ENCODE data around the gene KSR1.
"Not testable (repeated sequence)": the region's sequence is repeated elsewhere in the genome, so short reads cannot be mapped to it uniquely, and the experiment has no call there.

The KSR1 gene

GRCh38 chr17:27455914-27456680, at the start of gene KSR1:
KSR1 (plus strand) TSS chr17:27456448; CDS start chr17:27456644, 196 bp downstream.
- H3K4me3 ChIP-seq = peak within 1 kb of the TSS; percentile 82
- peak within 1 kb of the TSS; percentile 73 for H3K9ac ChIP-seq (ENCODE audit: insufficient read length)
- no peak for DNase-seq (ENCODE audit: low read depth, low spot score)
- TF ChIP-seq EZH2 (IDR thresholded peaks at IDR 0.05) = no peak
- no peak for TF ChIP-seq FOXP2 (optimal IDR thresholded peaks at IDR 0.05; ENCODE audit: control extremely low read depth, extremely low read length, insufficient read depth)
- peak; percentile 43; the same call in 1 of the 2 replicates for TF ChIP-seq POLR2AphosphoS5 (IDR thresholded peaks at IDR 0.05; ENCODE audit: borderline replicate concordance, low read depth, low read length)
- no peaks in the 10 kb centered on the region for H3K9me3 ChIP-seq (ENCODE audit: low read depth, low read length)
- H3K27ac ChIP-seq = no peak within 1 kb of the TSS
- no peaks in the 10 kb centered on the region for H3K36me3 ChIP-seq (ENCODE audit: insufficient read depth, low read length)

GRCh38 chr17:27407916-27408864, 48.1 kb upstream of the KSR1 start:
- no peak for DNase-seq (ENCODE audit: low read depth, low spot score)
- TF ChIP-seq FOXP2 (optimal IDR thresholded peaks at IDR 0.05; ENCODE audit: control extremely low read depth, extremely low read length, insufficient read depth) (no peak), POLR2AphosphoS5 (IDR thresholded peaks at IDR 0.05; ENCODE audit: borderline replicate concordance, low read depth, low read length) (no peak), EZH2 (IDR thresholded peaks at IDR 0.05) (no peak)
- no peaks in the 10 kb centered on the region for H3K9me3 ChIP-seq (ENCODE audit: low read depth, low read length)
- H3K27ac ChIP-seq = no peak overlapping the region
- H3K9ac ChIP-seq (ENCODE audit: insufficient read length) = no peak overlapping the region
- 0 out of 2 replicates have a peak overlapping the region, but pooled peaks have one; percentile 0 for H3K4me3 ChIP-seq
- H3K36me3 ChIP-seq (ENCODE audit: insufficient read depth, low read length) = no peaks in the 10 kb centered on the region

- Histone ChIP-seq H3K9me3 (ENCODE audit: low read depth, low read length) (no peaks in the 10 kb centered on the region), H3K36me3 (ENCODE audit: insufficient read depth, low read length) (no peaks in the 10 kb centered on the region), H3K27ac (no peak overlapping the region), H3K9ac (ENCODE audit: insufficient read length) (no peak overlapping the region), H3K4me3 (no peak overlapping the region)
- DNase-seq (ENCODE audit: low read depth, low spot score) = no peak
- no peak for TF ChIP-seq EZH2 (IDR thresholded peaks at IDR 0.05)
- TF ChIP-seq FOXP2 (optimal IDR thresholded peaks at IDR 0.05; ENCODE audit: control extremely low read depth, extremely low read length, insufficient read depth) = no peak
- no peak for TF ChIP-seq POLR2AphosphoS5 (IDR thresholded peaks at IDR 0.05; ENCODE audit: borderline replicate concordance, low read depth, low read length)
Observed at GRCh38 chr17:27408891-27409290, 47.4 kb upstream of the KSR1 start.

- not testable (repeated sequence) for DNase-seq (ENCODE audit: low read depth, low spot score); H3K4me3 ChIP-seq; H3K9me3 ChIP-seq (ENCODE audit: low read depth, low read length); H3K27ac ChIP-seq; H3K9ac ChIP-seq (ENCODE audit: insufficient read length); H3K36me3 ChIP-seq (ENCODE audit: insufficient read depth, low read length)
Observed at GRCh38 chr17:27412158-27412557, 44.1 kb upstream of the KSR1 start.

- no peak for DNase-seq (ENCODE audit: low read depth, low spot score)
- Histone ChIP-seq H3K9ac (ENCODE audit: insufficient read length) (no peak overlapping the region), H3K36me3 (ENCODE audit: insufficient read depth, low read length) (no peaks in the 10 kb centered on the region), H3K9me3 (ENCODE audit: low read depth, low read length) (no peaks in the 10 kb centered on the region), H3K27ac (no peak overlapping the region), H3K4me3 (no peak overlapping the region)
- TF ChIP-seq EZH2 (IDR thresholded peaks at IDR 0.05) (no peak), POLR2AphosphoS5 (IDR thresholded peaks at IDR 0.05; ENCODE audit: borderline replicate concordance, low read depth, low read length) (no peak), FOXP2 (optimal IDR thresholded peaks at IDR 0.05; ENCODE audit: control extremely low read depth, extremely low read length, insufficient read depth) (no peak)
Observed at GRCh38 chr17:27413315-27413714, 42.9 kb upstream of the KSR1 start.

- Histone ChIP-seq H3K4me3 (no peak overlapping the region), H3K9me3 (ENCODE audit: low read depth, low read length) (no peaks in the 10 kb centered on the region), H3K9ac (ENCODE audit: insufficient read length) (no peak overlapping the region), H3K36me3 (ENCODE audit: insufficient read depth, low read length) (no peaks in the 10 kb centered on the region), H3K27ac (no peak overlapping the region)
- DNase-seq (ENCODE audit: low read depth, low spot score) = no peak
- no peak for TF ChIP-seq EZH2 (IDR thresholded peaks at IDR 0.05)
- TF ChIP-seq POLR2AphosphoS5 (IDR thresholded peaks at IDR 0.05; ENCODE audit: borderline replicate concordance, low read depth, low read length) = no peak
- TF ChIP-seq FOXP2 (optimal IDR thresholded peaks at IDR 0.05; ENCODE audit: control extremely low read depth, extremely low read length, insufficient read depth) = no peak
Observed at GRCh38 chr17:27413792-27414191, 42.5 kb upstream of the KSR1 start.

- Histone ChIP-seq H3K4me3 (no peak overlapping the region), H3K36me3 (ENCODE audit: insufficient read depth, low read length) (no peaks in the 10 kb centered on the region), H3K9me3 (ENCODE audit: low read depth, low read length) (no peaks in the 10 kb centered on the region), H3K9ac (ENCODE audit: insufficient read length) (no peak overlapping the region), H3K27ac (no peak overlapping the region)
- DNase-seq (ENCODE audit: low read depth, low spot score) = no peak
- no peak for TF ChIP-seq POLR2AphosphoS5 (IDR thresholded peaks at IDR 0.05; ENCODE audit: borderline replicate concordance, low read depth, low read length)
- TF ChIP-seq FOXP2 (optimal IDR thresholded peaks at IDR 0.05; ENCODE audit: control extremely low read depth, extremely low read length, insufficient read depth) = no peak
- no peak for TF ChIP-seq EZH2 (IDR thresholded peaks at IDR 0.05)
Observed at GRCh38 chr17:27414271-27414670, 42.0 kb upstream of the KSR1 start.

GRCh38 chr17:27414694-27415093, 41.6 kb upstream of the KSR1 start:
- Histone ChIP-seq H3K9ac (ENCODE audit: insufficient read length) (no peak overlapping the region), H3K9me3 (ENCODE audit: low read depth, low read length) (no peaks in the 10 kb centered on the region), H3K4me3 (no peak overlapping the region), H3K27ac (no peak overlapping the region), H3K36me3 (ENCODE audit: insufficient read depth, low read length) (no peaks in the 10 kb centered on the region)
- DNase-seq (ENCODE audit: low read depth, low spot score) = no peak
- no peak for TF ChIP-seq FOXP2 (optimal IDR thresholded peaks at IDR 0.05; ENCODE audit: control extremely low read depth, extremely low read length, insufficient read depth)
- TF ChIP-seq EZH2 (IDR thresholded peaks at IDR 0.05) = no peak
- TF ChIP-seq POLR2AphosphoS5 (IDR thresholded peaks at IDR 0.05; ENCODE audit: borderline replicate concordance, low read depth, low read length) = no peak
